NCI-H345 (cell line): ENCODE measurements around the gene NSUN2.

Experiments
- DNase-seq: peaks from one replicate; lab custom pipeline; 2025; lab: John Stamatoyannopoulos, UW

Gene NSUN2

DNA sequence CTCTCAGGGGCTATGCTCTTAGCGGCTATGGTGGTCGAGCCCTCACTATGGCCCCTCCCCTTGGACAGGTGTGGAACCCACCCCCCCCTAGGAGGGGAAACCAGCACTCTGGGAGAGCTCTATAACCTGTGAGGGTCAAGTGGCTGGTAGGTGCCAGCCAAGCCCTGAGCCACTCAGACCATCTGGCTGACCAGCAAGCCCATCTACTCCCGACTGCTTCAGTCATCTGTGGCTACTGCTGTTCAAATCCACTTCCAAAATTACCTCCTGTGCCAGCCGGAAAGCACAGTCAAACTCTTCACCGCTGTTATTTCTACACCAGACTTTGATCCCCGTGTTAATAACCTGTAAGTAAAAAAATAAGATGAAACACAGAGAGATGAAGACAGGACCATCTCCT lies 28.5 kb downstream of the NSUN2 start:
- no peak for DNase-seq

DNA sequence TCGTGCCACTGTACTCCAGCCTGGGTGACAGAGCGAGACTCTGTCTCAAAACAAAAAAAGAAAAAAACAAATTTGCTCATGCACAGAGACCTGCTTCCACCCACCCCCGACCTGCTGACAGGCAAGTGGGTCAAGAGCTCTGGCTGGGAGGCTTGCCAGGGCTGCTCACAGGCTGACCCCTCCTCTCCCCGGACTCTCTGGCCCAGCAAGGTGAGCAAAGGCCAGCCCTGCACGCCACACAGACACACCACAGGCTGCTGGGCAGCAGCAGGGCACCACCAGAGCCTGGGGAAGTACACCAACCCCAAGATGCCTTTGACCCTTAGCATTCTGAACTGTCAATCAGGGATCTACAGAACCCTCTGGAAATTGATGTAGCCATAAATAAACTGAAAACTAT lies 29.2 kb downstream of the NSUN2 start:
- no peak for DNase-seq

DNA sequence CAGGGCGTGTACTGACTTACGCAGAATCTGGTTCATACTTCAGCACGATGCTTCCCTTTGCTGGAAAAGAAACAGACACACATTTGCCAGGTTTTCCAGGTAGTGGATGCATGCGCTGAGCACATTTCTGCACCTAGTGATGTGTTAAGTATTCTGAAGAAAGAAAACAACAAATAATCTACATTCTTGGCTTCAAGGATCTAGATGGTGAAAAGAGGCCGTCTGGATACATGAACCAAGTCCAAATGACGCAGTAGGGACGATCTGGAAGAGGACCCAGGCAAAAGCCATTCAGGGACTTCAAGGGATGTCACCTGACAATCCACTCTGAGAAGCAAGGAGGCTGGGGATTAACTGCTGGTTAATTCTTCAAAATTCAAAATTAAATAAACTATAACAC lies 30.4 kb downstream of the NSUN2 start:
- DNase-seq, result no peak

DNA sequence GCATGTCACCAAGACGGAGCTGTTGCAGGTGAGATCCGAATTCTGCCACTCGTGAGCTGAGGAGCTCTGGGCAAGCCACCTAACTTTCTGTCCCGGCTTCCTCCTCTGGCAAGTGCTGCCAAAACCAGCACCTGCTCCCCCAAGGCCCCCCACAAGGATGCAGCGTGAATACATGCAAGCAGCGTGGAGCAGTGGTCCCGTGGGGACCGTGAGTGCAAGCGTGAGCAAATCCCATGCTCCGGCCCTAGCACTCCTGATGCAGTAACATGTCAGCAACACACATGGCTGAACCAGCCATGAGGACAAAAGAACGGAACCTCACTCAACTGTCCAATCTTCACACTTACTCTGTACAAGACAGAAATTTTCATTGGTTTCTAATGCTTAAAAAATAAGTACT lies 31.0 kb downstream of the NSUN2 start:
- DNase-seq, result no peak

DNA sequence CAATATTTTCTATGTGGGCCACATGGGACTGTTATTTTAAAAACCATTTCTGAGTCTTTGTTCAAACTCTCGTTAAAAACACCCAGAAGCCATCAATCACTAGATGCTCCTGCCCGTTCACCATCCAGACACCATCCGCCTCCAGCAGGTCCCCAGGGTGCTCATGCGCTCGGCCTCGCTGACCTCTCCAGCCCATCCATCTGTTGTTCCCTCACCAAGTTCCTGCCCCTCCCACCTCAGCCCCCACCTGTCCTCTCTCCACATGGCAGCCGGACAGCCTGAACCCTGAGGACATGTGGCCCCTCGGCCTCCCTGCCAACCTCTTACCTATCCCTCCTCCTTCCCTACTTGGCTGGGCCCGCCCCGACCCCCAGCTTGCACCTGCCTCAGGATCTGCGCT lies 31.6 kb downstream of the NSUN2 start:
- no peak for DNase-seq

DNA sequence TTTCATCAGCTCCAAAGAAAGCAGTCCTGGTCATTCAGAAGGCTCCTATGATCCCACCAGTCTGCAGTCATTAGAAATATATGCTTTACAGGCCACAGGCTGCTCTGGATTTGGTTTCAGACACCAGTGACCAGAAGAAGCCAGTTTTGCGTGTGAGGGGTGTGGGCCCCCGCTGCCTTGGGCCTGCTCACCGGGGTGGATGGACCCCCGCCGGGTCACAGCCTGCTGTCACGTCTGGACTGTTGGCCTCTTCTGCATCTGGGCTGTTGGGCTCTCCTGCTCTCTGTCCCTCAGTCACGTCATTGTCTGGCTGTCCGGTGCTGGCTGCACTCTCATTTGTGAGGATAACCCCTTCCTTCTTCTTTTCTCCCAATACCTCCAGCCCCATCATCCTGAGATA lies 33.1 kb downstream of the NSUN2 start:
- DNase-seq, result no peak

DNA sequence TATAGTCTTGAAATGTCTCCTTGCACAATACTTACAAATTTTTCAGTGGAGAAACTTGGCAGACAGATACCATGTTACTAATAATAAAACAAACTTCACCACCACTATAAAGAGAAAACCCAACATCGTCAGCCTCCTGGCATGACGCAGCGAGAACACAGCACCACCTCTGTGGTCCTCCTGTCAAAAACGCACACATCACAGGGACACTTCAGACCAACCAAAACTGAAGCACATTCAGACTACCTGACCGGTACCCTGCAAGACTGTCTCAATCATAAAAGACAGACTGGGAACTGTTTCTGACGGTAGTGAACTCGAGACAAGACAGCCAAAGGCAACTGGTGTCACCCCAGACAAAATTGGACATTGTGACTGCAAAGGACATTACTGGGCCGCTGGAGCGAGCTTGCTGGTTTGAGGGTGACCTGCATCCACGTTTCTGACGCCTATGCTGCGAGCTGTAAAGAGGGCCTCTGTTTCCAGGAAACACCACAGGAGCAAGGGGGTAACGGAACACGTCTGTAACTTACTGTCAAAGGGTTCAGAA lies 34.4 kb downstream of the NSUN2 start:
- DNase-seq, result no peak

DNA sequence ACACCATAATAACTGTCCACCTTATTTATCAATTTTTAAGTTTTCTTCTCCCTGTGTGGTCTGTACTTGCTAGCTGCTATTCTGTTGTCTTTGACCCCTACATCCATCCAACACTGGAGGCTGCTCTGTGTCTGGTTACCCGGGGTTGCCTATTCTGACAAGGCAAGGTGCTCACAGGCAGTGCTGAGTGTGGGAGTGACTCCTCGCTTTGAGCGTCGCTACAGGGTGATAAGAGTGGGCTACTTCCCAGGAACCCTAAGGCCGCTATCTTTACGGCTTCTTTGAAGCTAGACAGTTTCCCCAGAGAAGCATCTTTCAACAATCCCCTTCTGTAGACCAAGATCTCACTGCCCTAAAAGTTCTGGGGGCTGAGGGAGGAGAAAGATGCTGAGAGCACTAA lies 35.3 kb downstream of the NSUN2 start:
- DNase-seq, result no peak

DNA sequence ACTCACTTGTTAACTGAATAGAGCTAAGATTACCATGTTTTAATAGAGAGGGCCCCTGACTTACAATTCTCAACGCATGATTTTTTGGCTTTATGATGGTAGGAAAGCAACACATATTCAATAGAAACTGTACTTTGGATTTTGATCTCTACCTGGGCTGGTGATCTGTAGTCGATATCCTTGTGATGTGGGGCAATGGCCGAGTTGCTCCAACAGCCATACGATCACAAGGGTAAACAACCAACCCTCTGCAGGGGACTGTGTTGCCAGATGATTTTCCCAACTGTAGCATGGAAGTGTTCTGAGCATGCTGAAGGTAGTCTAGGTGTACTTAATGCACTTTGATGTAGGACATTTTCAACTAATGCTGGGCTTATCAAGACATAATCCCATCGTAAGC lies 36.5 kb downstream of the NSUN2 start:
- no peak for DNase-seq

DNA sequence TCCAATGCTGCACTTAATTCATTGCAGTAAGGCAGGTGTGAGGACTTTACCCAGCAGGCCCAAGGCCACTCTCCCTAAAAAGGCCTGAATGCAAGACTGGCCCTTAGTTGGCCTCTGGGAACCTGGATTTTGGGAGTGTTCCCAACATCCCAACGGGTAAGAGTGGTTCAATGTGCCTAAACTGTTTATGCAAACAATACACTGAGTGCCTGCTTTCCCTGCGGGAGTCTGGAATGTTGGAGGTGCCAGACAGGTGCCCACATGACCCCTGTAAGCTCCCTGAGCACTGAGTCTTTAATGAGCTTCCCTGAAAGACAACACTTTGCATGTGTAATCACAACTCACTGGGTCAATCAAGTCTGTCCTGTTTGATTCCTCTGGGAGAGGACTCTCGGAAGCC lies 37.4 kb downstream of the NSUN2 start:
- no peak for DNase-seq

DNA sequence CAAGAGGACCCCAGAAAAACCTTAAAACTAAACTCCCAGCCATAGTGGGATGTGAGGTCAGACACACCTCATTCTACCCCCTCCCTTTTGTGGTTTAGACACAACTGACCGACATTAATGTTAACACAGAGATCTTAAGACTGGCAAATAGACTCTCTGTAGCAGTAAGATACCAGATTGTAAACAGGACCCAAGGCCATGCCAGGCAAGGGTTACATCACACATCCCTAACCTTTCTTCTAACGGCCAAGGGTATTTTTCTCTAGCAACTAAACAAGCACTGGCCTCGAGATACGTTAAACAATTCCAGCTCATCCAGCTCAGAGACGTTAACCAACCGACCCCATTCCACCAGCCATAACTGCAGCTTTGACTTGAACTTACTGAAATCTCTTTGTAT lies 38.8 kb downstream of the NSUN2 start:
- no peak for DNase-seq

DNA sequence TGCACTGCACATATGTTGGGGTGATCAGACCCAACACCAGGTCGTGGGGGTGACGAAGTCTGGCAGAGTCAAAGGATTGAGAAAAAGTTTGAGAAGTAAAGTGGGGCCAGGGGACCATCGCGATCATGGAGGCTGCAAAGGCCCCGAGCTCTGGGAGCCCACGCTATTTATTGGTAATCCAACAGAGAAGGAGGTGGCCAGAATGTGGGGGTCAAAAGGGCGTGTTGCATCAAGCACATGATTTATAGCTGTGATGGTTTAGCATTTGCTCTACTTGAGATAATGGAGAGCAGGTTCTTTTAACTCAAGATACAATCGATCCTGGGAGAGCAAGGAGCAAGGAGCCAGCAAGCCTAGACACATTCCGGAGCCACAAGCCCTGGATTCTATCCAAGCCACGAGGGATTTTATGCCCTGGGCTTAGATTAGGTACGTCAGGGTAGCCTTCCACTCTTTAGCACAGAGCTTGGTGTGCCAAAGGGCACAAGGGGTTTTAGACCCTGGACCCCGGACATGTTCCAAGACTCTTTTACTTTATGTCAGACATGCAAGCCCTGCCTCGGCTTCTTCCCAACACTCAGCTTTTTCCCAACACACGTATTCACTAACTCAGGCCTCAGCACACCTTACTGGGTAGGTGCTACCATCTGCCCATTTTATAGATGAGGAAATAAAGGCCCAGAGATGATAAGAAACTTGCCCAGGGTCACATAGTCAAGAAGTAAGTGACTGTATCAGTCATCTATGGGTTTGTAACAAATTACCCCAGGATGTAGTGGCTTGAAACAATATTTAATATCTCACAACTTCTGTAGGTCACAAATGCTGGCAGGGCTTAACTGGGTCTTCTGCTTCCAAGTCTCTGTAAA lies 39.5 kb downstream of the NSUN2 start:
- no peak for DNase-seq

DNA sequence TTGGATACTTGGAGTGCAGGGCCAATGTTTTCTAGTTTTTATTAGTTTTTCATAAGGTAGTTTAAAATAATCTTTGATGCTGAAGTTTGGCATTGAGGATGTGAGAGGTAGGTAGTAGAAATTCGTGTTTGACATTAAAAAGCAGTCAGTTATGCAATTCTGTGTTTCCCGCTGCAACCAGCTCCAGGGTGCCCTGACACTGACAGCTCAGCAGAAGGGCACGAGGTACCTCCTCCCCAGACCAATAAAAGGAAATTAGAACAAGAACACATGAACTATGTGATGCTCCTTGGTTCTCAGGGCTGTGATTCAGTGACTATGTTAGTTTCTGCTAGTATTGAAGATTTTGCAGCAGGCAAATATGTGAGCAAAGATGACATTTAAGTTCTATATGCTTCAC lies 40.2 kb downstream of the NSUN2 start:
- no peak for DNase-seq

DNA sequence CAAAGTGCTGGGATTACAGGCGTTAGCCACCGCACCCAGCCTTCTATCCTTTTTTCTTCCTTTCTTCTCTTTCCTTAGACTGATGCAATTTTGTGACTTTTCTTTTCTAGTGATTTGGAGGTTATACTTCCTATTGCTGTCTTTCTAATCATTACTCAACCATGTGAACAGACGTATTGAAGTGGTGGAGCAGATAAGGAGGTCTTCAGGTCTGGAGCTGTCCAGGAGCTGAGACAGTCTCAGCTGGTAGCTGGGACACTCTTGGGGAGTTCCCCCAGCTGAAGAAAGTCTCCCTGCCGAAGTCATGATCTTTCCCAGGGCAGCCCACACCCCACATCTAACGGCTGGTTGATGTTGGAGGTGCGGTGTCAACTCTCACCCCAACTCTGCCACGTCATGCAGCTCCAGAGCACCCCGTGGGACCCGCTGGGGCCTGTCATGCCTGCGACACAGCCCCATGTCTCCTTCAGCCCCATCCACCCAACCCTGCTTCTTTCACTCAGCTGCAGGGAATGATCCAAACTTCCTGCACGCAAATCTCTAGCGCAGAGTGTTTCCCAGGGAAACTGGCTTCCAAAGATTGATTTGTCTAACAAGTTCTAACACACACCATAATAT lies 41.1 kb downstream of the NSUN2 start:
- no peak for DNase-seq

DNA sequence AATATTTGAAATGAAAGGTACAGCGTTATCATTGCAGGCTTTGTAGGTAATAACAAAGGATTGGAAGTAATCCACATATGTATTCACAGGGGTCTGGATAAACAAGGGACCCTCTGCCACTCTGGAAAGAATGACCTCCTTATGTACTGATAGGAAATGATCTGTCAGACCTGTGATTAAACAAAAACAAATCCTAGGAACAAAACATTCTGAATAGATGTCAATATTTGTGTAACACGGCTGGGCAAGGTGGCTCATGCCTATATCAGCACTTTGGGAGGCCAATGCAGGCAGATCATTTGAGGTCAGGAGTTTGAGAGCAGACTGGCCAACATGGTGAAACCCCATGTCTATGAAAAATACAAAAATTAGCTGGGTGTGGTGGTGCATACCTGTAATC lies 42.3 kb downstream of the NSUN2 start:
- DNase-seq, result no peak

DNA sequence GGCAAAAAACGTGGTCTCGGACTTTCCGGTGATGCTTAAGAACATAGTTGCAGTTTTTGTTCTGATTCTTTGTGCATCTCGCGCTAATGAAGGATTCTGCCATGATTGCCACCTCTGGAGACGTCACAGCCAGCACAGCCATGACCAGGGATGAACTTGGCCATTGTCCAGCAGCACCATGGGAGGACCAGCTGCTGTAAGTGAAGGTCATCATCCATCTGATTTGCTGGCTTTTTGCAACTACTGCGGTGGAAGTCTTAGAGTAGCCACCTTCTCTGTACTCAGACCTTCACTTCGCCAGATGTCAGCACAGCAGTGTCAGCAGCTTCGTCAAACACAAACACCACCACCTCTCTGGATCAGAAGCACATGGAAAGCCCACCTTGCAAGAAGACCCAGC lies 45.7 kb downstream of the NSUN2 start:
- no peak for DNase-seq

DNA sequence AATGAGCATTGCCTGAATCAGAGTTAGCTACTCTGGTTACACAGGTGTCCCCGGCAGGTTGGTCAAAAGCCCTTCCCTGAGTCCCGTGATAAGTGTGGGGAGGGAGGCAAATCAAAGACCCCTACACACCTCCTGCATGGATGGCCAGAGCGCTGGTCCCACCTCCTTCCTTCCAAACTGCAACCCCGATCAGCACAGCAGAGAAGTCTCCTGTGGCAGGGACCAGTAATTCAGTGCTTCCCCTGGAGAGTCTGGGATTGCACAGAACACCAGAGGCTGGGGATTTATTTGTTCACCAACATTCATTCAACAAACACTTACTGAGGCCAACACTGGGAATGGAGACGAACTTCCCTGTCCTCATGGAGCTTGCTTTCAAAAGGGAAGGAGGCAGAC lies 46.2 kb downstream of the NSUN2 start:
- no peak for DNase-seq

DNA sequence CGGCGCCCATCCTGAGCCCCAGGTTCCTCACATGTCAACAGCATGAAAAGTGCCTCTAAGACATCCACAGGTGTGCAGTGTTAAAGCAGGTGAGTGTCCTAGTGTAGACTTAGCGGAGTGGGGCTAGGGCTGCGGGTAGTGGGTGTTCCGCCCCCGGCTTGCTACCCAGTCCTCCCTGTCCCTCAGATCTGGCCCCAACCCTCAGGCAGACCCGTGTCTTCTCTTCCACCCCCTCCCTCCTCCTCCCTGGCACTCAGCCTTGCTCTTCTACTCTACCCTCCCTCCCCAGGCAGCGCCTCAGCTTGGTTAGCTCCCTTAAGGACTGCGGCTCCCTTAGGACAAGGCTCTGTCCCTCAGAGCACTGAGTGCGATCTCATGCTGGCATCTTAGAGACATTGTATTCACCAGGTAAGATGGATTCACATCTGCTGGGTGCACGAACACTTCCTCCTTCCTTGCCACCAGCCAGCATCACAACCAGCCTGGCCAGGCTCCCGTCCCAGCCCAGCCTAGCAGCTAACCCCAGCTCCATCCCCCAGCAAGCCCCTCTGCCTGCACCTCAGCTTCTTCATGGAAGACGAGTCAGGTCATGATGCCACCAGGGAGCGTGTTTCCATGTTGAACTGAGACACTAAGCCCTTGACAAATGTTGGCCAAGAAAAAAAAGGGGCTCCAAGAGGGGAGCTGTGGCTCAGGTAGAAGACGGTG lies 46.8 kb downstream of the NSUN2 start:
- no peak for DNase-seq

DNA sequence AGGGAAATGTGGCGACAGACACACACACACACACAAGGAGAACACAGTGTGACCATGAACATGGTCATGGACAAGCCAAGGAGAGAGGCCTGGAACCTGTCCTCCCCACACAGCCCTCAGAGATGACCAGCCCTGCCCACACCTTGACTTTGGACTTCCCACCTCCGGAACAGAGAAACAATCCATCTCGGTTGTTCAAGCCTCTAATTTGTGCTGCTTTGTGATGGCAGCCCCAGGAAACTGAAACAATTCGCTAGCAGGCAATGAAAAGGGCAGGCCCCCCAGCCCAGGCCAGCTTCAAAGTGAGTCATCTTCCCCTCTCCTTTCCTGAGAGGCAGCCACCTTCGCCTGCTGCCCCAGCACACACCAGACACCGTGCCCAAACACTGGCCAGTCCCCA lies 47.7 kb downstream of the NSUN2 start:
- no peak for DNase-seq

DNA sequence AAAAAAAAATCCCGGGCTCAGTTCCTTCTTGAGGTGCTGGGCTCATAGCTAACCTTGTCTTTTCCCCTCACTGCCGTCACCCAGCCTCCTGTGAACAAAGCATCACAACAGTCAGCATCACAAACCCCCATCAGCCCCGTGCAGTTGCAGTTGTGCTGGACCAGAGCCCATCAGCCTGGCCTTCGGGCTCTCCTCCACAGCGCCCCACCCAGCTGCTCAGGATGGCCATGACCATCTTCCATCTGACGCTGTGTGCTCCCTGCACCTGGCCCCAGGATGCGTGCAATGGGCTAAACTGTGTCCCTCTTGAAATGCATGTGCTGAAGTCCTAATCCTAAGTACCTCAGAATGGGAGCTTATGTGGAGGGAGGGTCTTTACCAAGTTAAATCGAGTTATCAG lies 48.1 kb downstream of the NSUN2 start:
- no peak for DNase-seq

DNA sequence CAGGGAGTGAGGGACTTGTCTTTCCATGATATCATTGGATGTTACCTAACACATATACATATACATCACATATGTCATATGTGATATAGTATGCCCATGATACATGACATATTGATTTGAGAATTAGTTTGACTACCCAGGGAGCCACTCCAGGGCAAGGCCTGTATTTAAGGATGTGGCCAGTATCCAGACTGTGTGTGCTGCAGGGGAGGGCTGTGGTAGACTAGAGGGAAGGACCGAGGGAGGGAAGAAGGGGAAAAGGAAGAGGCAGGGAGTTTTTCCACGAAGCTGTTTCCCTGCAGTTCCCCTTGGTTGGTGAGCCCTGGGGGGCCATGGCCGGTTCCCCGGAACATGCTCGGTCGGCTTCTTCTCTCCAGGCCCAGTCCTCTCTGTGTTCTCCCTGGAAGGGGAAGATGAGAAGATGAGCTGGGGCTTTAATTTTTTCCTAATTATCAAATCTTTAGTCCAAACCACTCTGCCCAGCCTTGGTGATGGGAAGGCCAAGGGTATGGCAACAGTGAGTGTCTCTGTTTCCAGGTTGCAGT lies 48.7 kb downstream of the NSUN2 start:
- DNase-seq, result no peak

DNA sequence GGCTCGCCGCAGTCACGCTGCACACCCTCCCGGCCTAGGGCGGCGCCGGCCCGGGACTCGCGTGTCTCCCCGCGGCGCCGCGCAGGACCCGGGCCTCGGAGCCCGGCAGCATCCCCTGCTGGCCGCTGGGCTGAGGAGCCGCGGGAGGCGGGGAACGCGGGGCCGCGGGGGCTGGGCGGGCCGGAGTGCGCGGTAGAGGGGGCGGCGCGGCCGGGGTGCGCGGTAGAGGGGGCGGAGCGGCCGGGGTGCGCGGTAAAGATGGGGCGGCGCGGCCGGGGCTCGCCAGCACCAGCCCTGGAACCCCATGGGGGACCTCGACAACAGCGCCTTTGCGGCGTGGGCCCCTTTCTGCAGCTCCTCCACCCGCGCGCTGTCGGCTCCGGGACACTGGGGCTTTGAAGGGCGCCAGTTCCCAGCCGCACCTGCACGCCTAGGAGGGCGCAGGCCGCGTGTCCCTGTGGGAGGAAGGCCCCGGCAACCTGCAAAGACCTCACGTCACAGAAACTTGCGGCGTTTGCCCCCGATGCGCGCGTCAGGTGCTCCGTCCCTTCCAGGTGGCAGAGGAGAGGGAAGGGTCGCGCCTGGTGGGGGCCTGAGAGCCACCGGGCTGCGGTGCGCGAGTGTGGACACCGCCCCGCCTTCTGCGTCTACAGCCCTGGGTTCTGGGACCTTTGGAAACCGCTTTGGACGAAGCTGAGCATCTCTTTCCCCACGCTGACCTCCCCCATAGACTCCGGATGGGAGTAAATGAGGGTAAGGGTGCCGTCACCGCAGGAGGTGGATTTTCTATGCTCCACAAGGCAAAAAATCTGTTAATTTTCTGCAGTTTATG lies 49.6 kb downstream of the NSUN2 start:
- DNase-seq, result no peak
